ENCODE results near the gene GALT. TPM values are rescaled to one million over a fixed set of nuclear protein-coding genes. Genes with fewer than 3 reads are reported as not detected.

GALT gene
- total and polyA plus RNA-seq, 2 of the 13 experiments (the other 11 are each of a cell fraction or from before 2014, with no cell fraction given) = 40.4 to 46.3 TPM

- Histone ChIP-seq H3K36me3 (replicated peaks in 1 of 2; ENCODE audit: control insufficient read depth in 1 of 2, insufficient read depth in 2 of 2, low read length in 2 of 2) (no peaks in the 10 kb centered on the region), H3K4me2 (ENCODE audit: low read depth, low read length) (no peak overlapping the region), H3K9me3 (ENCODE audit: low read length) (no peaks in the 10 kb centered on the region), H3K79me2 (ENCODE audit: insufficient read depth, low read length) (no peaks in the 10 kb centered on the region), H3K4me1 (ENCODE audit: insufficient read depth, low read length) (peaks cover 4% of the 10 kb centered on the region; the same call in 1 of the 2 replicates), H4K20me1 (ENCODE audit: insufficient read depth, low read length) (no peaks in the 10 kb centered on the region), H3K27ac (ENCODE audit: extremely low read length, insufficient read depth, low read length) (no peak overlapping the region), H3K4me3 (replicated peaks in 1 of 3; ENCODE audit: insufficient read depth in 1 of 3, low read depth in 2 of 3, low read length in 3 of 3) (no peak overlapping the region), H3K9ac (ENCODE audit: insufficient read depth, low read depth, low read length) (no peak overlapping the region), H3K27me3 (ENCODE audit: control insufficient read depth in 1 of 2, insufficient read depth in 2 of 2, low read length in 2 of 2) (no peaks in the 10 kb centered on the region), H2AFZ (ENCODE audit: low read length) (no peak overlapping the region)
- 60% methylated on average over 3 of the region's 3 CpGs for WGBS (ENCODE audit: low lambda C conversion rate)
- POLR2A ChIA-PET = no interaction called here
- DNase-seq (ENCODE audit: low spot score) = no peak
- ATAC-seq = no peak
- TF ChIP-seq LCORL (IDR thresholded peaks at IDR 0.05) = no peak
- no peak for TF ChIP-seq LCORL (CRISPR knock-in tag; IDR thresholded peaks at IDR 0.05)
- TF ChIP-seq ZNF577 (CRISPR knock-in tag; IDR thresholded peaks at IDR 0.05; ENCODE audit: borderline replicate concordance, low read depth) = no peak
- no peak for TF ChIP-seq HDAC2 (CRISPR knock-in tag; IDR thresholded peaks at IDR 0.05)
- no peak for TF ChIP-seq CBX1 (IDR thresholded peaks at IDR 0.05; ENCODE audit: low read depth)
- TF ChIP-seq ZFP62 (CRISPR knock-in tag; IDR thresholded peaks at IDR 0.05) = no peak
- TF ChIP-seq ZNF317 (CRISPR knock-in tag; IDR thresholded peaks at IDR 0.05) = no peak
- no peak for TF ChIP-seq AHR (CRISPR knock-in tag; IDR thresholded peaks at IDR 0.05)
- TF ChIP-seq SATB2 (CRISPR knock-in tag; IDR thresholded peaks at IDR 0.05) = no peak
- no peak for TF ChIP-seq ZNF720 (CRISPR knock-in tag; IDR thresholded peaks at IDR 0.05)
- no peak for TF ChIP-seq ZNF782 (CRISPR knock-in tag; IDR thresholded peaks at IDR 0.05; ENCODE audit: borderline replicate concordance)
- TF ChIP-seq ZNF329 (CRISPR knock-in tag; IDR thresholded peaks at IDR 0.05; ENCODE audit: low read depth) = no peak
- no peak for TF ChIP-seq THRA (CRISPR knock-in tag; IDR thresholded peaks at IDR 0.05; ENCODE audit: borderline replicate concordance)
- TF ChIP-seq ONECUT2 (CRISPR knock-in tag; IDR thresholded peaks at IDR 0.05) = no peak
- TF ChIP-seq ZBTB26 (CRISPR knock-in tag; IDR thresholded peaks at IDR 0.05; ENCODE audit: borderline replicate concordance) = no peak
- no peak for TF ChIP-seq FOXP1 (IDR thresholded peaks at IDR 0.05)
- TF ChIP-seq FOXP1 (CRISPR knock-in tag; IDR thresholded peaks at IDR 0.05) = no peak
- no peak for TF ChIP-seq NFRKB (IDR thresholded peaks at IDR 0.05)
- TF ChIP-seq ZNF180 (CRISPR knock-in tag; IDR thresholded peaks at IDR 0.05; ENCODE audit: borderline replicate concordance, low read depth) = no peak
- CTCF ChIA-PET (ENCODE audit: low intra/inter-chr PET ratio, low total read pairs) = interaction anchor here (0.7 to 6.1 kb wide), 5 partner anchors 11 to 62 kb away, joined by 3 to 178 read pairs (median 4); no protein-coding TSS in a partner anchor
- intact Hi-C loops (cut with micrococcal nuclease; ENCODE audit: unreplicated experiment) = no loop called here
- BruUV-seq (replicated peaks) = no TSS peak
- in situ Hi-C loops (cut with HindIII; ENCODE audit: extremely low pct_ligation_motif_present, low pct_unique_long_range_greater_than_20kb) = no loop called here
- FAIRE-seq = no peak
Measured at GRCh38 chr9:34674440-34674839, 28.0 kb downstream of the GALT start.

Data from HepG2 (cell line).